NCI-H748 treated with DMSO at 0.1 percent for 48 hours (cell line): Measurements from ENCODE around the gene HNRNPM.

Experiments
- DNase-seq: peaks from one replicate; lab custom pipeline; 2025; lab: John Stamatoyannopoulos, UW

HNRNPM gene

GRCh38 chr19:8460516-8461298 lies 15.9 kb downstream of the HNRNPM start:
- DNase-seq: no peak

GRCh38 chr19:8461376-8461775 lies 16.6 kb downstream of the HNRNPM start:
- DNase-seq: no peak

- DNase-seq: no peak
These were observed 17.1 kb downstream of the HNRNPM start for GRCh38 chr19:8461891-8462290.

- no peak for DNase-seq
These were observed 17.8 kb downstream of the HNRNPM start for GRCh38 chr19:8462571-8462970.

- DNase-seq: no peak
These were observed 18.6 kb downstream of the HNRNPM start for GRCh38 chr19:8463365-8463764.

GRCh38 chr19:8466018-8466417 lies 21.2 kb downstream of the HNRNPM start:
- DNase-seq: no peak

- DNase-seq: no peak
These were observed 23.3 kb downstream of the HNRNPM start for GRCh38 chr19:8468124-8468523.

- no peak for DNase-seq
These were observed 24.1 kb downstream of the HNRNPM start for GRCh38 chr19:8468761-8469373.

- DNase-seq: no peak
These were observed 25.0 kb downstream of the HNRNPM start for GRCh38 chr19:8469613-8470368.

GRCh38 chr19:8473648-8474476 lies 29.1 kb downstream of the HNRNPM start:
- DNase-seq: no peak

- DNase-seq: no peak
These were observed 30.2 kb downstream of the HNRNPM start for GRCh38 chr19:8475005-8475404.

- no peak for DNase-seq
These were observed 31.7 kb downstream of the HNRNPM start for GRCh38 chr19:8476524-8476923.

- no peak for DNase-seq
These were observed 33.1 kb downstream of the HNRNPM start for GRCh38 chr19:8477889-8478288.

- DNase-seq: no peak
These were observed 33.8 kb downstream of the HNRNPM start for GRCh38 chr19:8478598-8478997.

GRCh38 chr19:8481201-8481600 lies 36.4 kb downstream of the HNRNPM start:
- DNase-seq: no peak

- DNase-seq: no peak
These were observed 36.8 kb downstream of the HNRNPM start for GRCh38 chr19:8481616-8482015.

- DNase-seq: no peak
These were observed 37.9 kb downstream of the HNRNPM start for GRCh38 chr19:8482696-8483095.

GRCh38 chr19:8483165-8483564 lies 38.4 kb downstream of the HNRNPM start:
- no peak for DNase-seq

GRCh38 chr19:8484331-8484894 lies 39.6 kb downstream of the HNRNPM start:
- DNase-seq: no peak

GRCh38 chr19:8485561-8486371 lies 41.0 kb downstream of the HNRNPM start:
- no peak for DNase-seq

- no peak for DNase-seq
These were observed 41.9 kb downstream of the HNRNPM start for GRCh38 chr19:8486661-8487136.
